GM21360 (cell line): ENCODE data around the gene CDK15.
"Not testable (repeated sequence)": the region's sequence is repeated elsewhere in the genome, so short reads cannot be mapped to it uniquely, and the experiment has no call there.

Experiments
- ATAC-seq: cut with Tn5 transposase; IDR thresholded peaks from one replicate; pipeline ENCODE4 v1.9.1; 2021; ENCODE audit warnings: mild to moderate bottlenecking, moderate library complexity; ENCODE audit not compliant: unreplicated experiment

The CDK15 gene

GRCh38 chr2:201806442-201807170 lies at the start of gene CDK15:
Gene CDK15 (plus strand): TSS chr2:201806537. CDS start chr2:201806665, 128 bp downstream.
- no peak for ATAC-seq

- no peak for ATAC-seq
Observed at GRCh38 chr2:201758234-201758633, 48.1 kb upstream of the CDK15 start.

- no peak for ATAC-seq
Observed at GRCh38 chr2:201758873-201759272, 47.5 kb upstream of the CDK15 start.

- no peak for ATAC-seq
Observed at GRCh38 chr2:201759567-201759966, 46.8 kb upstream of the CDK15 start.

GRCh38 chr2:201761101-201761500 lies 45.2 kb upstream of the CDK15 start:
- no peak for ATAC-seq

- ATAC-seq = not testable (repeated sequence)
Observed at GRCh38 chr2:201764469-201764868, 41.9 kb upstream of the CDK15 start.

- no peak for ATAC-seq
Observed at GRCh38 chr2:201765799-201766198, 40.5 kb upstream of the CDK15 start.

GRCh38 chr2:201768918-201769317 lies 37.4 kb upstream of the CDK15 start:
- no peak for ATAC-seq

GRCh38 chr2:201769666-201770373 lies 36.5 kb upstream of the CDK15 start:
- ATAC-seq = no peak

- ATAC-seq = no peak
Observed at GRCh38 chr2:201773990-201774389, 32.3 kb upstream of the CDK15 start.

- no peak for ATAC-seq
Observed at GRCh38 chr2:201774546-201774945, 31.8 kb upstream of the CDK15 start.

GRCh38 chr2:201775326-201775725 lies 31.0 kb upstream of the CDK15 start:
- no peak for ATAC-seq

GRCh38 chr2:201777043-201777442 lies 29.3 kb upstream of the CDK15 start:
- ATAC-seq = no peak

- ATAC-seq = no peak
Observed at GRCh38 chr2:201777869-201778268, 28.5 kb upstream of the CDK15 start.

- no peak for ATAC-seq
Observed at GRCh38 chr2:201779901-201780673, 26.2 kb upstream of the CDK15 start.

GRCh38 chr2:201780674-201781493 lies 25.5 kb upstream of the CDK15 start, which contains the start of gene ALS2:
Gene ALS2 (minus strand): TSS chr2:201780933. CDS start chr2:201768885, 12,048 bp downstream.
- ATAC-seq = peak; percentile 93

GRCh38 chr2:201781557-201782051 lies 24.7 kb upstream of the CDK15 start:
- peak; percentile 4 for ATAC-seq

GRCh38 chr2:201784563-201784962 lies 21.8 kb upstream of the CDK15 start:
- no peak for ATAC-seq

GRCh38 chr2:201785135-201785534 lies 21.2 kb upstream of the CDK15 start:
- ATAC-seq = no peak

GRCh38 chr2:201786471-201786870 lies 19.9 kb upstream of the CDK15 start:
- no peak for ATAC-seq
